Placental pericyte (primary cell): ENCODE data around the gene TAS2R7. TPM values are rescaled to one million over a fixed set of nuclear protein-coding genes. Genes with fewer than 3 reads are reported as not detected.

ENCODE experiments used
- small RNA-seq: library from RNA; depleted of rRNA; stranded (forward); fragments of <200 nt; gene quantifications from one replicate; pipeline ENCODE3, GENCODE V24; 2012; ENCODE audit warnings: low replicate concordance
- total RNA-seq: library from RNA; depleted of rRNA; stranded (reverse); fragments of >200 nt; gene quantifications from 2 replicates; pipeline ENCODE4 v1.2.3, GENCODE V29; 2012

Gene TAS2R7, protein sequence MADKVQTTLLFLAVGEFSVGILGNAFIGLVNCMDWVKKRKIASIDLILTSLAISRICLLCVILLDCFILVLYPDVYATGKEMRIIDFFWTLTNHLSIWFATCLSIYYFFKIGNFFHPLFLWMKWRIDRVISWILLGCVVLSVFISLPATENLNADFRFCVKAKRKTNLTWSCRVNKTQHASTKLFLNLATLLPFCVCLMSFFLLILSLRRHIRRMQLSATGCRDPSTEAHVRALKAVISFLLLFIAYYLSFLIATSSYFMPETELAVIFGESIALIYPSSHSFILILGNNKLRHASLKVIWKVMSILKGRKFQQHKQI
- not detected in 2 replicates for total RNA-seq

DNA sequence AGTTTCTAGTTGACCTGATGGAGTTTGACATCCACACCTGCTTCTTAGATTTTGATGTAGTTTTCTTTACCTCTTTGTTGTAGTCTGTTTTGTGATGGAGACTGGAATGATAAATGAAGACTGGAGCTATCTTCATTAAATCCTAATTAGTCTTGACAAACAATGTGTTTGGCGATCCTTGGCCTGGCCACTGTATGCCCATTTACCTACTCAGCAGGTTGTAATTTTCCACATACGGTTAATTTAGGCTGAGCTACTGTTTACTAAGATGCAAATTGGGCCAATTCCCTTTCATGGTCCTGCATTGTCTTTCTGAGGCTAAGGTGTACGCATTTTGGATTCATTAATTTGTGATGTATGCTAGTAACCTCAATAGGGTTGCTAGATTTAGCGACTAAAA lies at the start of gene TAS2R7:
TSS of gene TAS2R7 (minus strand) at position 41 of the 400 bp plus-strand sequence. CDS start 57 bp downstream, outside the sequence.

DNA sequence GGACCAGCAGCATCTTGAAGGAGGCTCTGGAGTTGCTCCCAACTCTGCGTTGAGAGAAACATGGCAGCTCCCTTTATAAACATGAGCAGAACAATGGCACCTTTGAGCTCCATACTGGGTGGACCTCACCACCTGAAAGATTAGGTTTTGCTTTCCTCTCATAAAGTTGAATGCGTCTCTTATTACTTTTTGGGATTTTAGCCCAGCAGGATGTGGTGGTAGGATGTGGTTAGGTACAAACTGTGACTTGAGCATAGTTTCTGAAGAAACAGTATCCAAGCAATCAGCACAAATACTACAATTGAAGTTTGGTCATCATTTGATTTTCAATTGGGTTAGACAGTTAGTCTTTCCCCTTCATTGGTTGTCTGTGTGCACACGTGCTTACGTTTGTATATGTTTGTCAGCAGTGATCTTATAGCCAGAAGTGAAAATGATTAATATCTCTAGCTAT lies 47.0 kb upstream of the TAS2R7 start, which contains the start of gene PRR4:
TSS of gene PRR4 (minus strand) at position 51 of the 454 bp plus-strand sequence. CDS start at position 13, 38 bp downstream.

DNA sequence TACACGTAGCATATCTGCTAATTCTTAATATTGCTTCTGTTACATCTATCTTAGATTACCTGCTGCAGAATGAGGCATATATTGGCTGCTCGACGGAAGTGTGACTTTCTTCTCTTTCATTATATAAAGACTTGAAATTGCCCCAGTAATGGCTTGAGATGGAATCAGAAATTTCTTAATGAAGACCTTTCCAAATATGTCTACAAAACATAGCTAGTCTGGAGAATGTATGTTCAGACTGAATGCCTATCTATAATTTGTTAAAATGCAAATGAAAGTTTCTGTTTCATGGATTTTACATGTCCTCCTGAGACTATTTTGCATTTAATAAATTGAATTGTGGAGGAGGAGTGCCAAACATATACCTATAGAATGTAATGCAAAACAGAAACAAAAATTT lies 23.8 kb upstream of the TAS2R7 start, which contains the start of gene TAS2R10:
TSS of gene TAS2R10 (minus strand) at position 101 of the 400 bp plus-strand sequence. CDS start at position 12, 89 bp downstream.

DNA sequence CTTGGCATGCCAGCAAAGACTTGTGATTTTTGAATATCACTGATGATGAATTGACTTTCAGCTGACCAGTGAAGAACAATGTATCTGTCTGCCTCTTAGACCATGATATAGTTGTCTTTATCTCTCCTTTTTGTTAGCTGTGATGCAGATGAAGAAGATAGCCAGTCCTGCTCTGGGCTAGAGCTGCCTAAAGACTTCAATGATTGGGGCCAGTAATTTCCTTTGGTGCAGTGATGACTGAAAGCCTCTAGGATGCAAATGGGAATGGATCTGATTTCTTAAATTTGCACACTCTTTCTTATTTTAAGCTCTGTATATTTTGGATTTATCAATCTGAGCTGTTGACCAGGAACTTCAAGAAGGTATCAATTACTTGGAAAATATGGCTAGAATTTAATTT lies 7.6 kb upstream of the TAS2R7 start, which contains the start of gene TAS2R9:
TSS of gene TAS2R9 (minus strand) at position 101 of the 400 bp plus-strand sequence. CDS start at position 8, 93 bp downstream.

DNA sequence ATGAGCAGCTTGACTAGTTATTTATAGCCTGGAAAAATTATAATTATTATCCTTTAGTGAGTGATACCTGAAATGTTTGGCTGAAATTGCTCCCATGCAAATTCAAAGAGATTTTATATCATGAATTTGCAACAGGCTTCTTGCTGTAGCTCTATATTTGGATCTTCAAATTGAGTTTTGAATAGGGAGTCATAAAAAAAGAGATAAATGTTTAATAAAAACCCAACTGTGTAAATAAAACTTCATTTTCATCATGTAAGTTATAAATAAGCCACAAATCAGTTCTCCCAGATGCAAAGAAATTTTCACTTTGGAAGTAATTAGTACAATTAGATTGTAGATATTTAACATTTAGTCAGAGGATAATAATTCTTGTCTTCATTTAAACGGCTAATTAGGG lies 4.8 kb upstream of the TAS2R7 start, which contains the start of gene TAS2R8:
TSS of gene TAS2R8 (minus strand) at position 101 of the 400 bp plus-strand sequence. CDS start 306 bp downstream, outside the sequence.

Small RNA genes lying within 50 kb of the gene (small RNA-seq; reads per million reads assigned to genes)
- gene PRR4: not detected

Other genes starting within 250 kb of the TAS2R7 start
- 15.7 and 19.9 TPM in 2 replicates for gene MAGOHB, start 189.0 kb downstream of the TAS2R7 start, total RNA-seq
- gene STYK1, start 128.6 kb downstream of the TAS2R7 start, total RNA-seq: 0.14 TPM in 1 of 2 replicates, not detected in the other
- gene YBX3, start 79.3 kb downstream of the TAS2R7 start, total RNA-seq: 125 and 150 TPM in 2 replicates
- 0.43 TPM in 1 of 2 replicates, not detected in the other for gene TAS2R8, start 4.7 kb upstream of the TAS2R7 start, total RNA-seq
- 0.14 TPM in 1 of 2 replicates, not detected in the other for gene TAS2R9, start 7.5 kb upstream of the TAS2R7 start, total RNA-seq
- 0.44 and 1.9 TPM in 2 replicates for gene TAS2R10, start 23.7 kb upstream of the TAS2R7 start, total RNA-seq
- 1.5 and 2.0 TPM in 2 replicates for gene PRR4, start 46.8 kb upstream of the TAS2R7 start, total RNA-seq
- gene PRH1, start 81.6 kb upstream of the TAS2R7 start, total RNA-seq: 11.8 and 24.1 TPM in 2 replicates
- 1.8 and 3.1 TPM in 2 replicates for gene TAS2R13, start 106.9 kb upstream of the TAS2R7 start, total RNA-seq
- 0.29 TPM in 1 of 2 replicates, not detected in the other for gene PRH2, start 126.6 kb upstream of the TAS2R7 start, total RNA-seq
- gene TAS2R14, start 136.6 kb upstream of the TAS2R7 start, total RNA-seq: 3.3 and 4.4 TPM in 2 replicates
- gene TAS2R50, start 184.3 kb upstream of the TAS2R7 start, total RNA-seq: 3.9 and 4.6 TPM in 2 replicates
- 3.3 and 6.4 TPM in 2 replicates for gene TAS2R20, start 195.7 kb upstream of the TAS2R7 start, total RNA-seq
- gene TAS2R19, start 220.0 kb upstream of the TAS2R7 start, total RNA-seq: 4.9 and 8.5 TPM in 2 replicates
- gene TAS2R31, start 228.8 kb upstream of the TAS2R7 start, total RNA-seq: 7.3 and 7.7 TPM in 2 replicates